NCI-H2171 (cell line): ENCODE results near the gene MXD3.

Source experiments
- DNase-seq: peaks from one replicate; lab custom pipeline; 2025; lab: John Stamatoyannopoulos, UW

MXD3 gene

GRCh38 chr5:177303121-177303924, 8.4 kb downstream of the MXD3 start, which contains the start of the genes PRELID1 and RAB24:
TSS of gene PRELID1 (plus strand) at chr5:177303799. CDS start at chr5:177303986, 187 bp downstream.
TSS of gene RAB24 (minus strand) at chr5:177303719. CDS start at chr5:177303288, 431 bp downstream.
- DNase-seq = peak; percentile 75

- DNase-seq = no peak
These were observed 9.2 kb downstream of the MXD3 start for GRCh38 chr5:177302354-177303110.

GRCh38 chr5:177301503-177302165, 10.1 kb downstream of the MXD3 start:
- DNase-seq = no peak

- DNase-seq = no peak
These were observed 10.7 kb downstream of the MXD3 start for GRCh38 chr5:177300951-177301350.

- DNase-seq = no peak
These were observed 11.3 kb downstream of the MXD3 start for GRCh38 chr5:177300236-177300880.

- no peak for DNase-seq
These were observed 12.0 kb downstream of the MXD3 start for GRCh38 chr5:177299697-177300096.

GRCh38 chr5:177297922-177298321, 13.8 kb downstream of the MXD3 start:
- DNase-seq = no peak

GRCh38 chr5:177296581-177296980, 15.1 kb downstream of the MXD3 start:
- no peak for DNase-seq

- no peak for DNase-seq
These were observed 15.8 kb downstream of the MXD3 start for GRCh38 chr5:177295924-177296323.

GRCh38 chr5:177294632-177295031, 17.1 kb downstream of the MXD3 start:
- DNase-seq = no peak

GRCh38 chr5:177293819-177294581, 17.7 kb downstream of the MXD3 start:
- no peak for DNase-seq

GRCh38 chr5:177291735-177292134, 20.0 kb downstream of the MXD3 start:
- DNase-seq = no peak

- DNase-seq = no peak
These were observed 20.7 kb downstream of the MXD3 start for GRCh38 chr5:177290816-177291596.

GRCh38 chr5:177288191-177288590, 23.5 kb downstream of the MXD3 start:
- no peak for DNase-seq

- no peak for DNase-seq
These were observed 34.8 kb downstream of the MXD3 start for GRCh38 chr5:177276886-177277285.

GRCh38 chr5:177275883-177276282, 35.8 kb downstream of the MXD3 start:
- DNase-seq = no peak

GRCh38 chr5:177271113-177271512, 40.6 kb downstream of the MXD3 start:
- no peak for DNase-seq

GRCh38 chr5:177270653-177271052, 41.0 kb downstream of the MXD3 start:
- no peak for DNase-seq

GRCh38 chr5:177269976-177270375, 41.7 kb downstream of the MXD3 start:
- DNase-seq = no peak

- no peak for DNase-seq
These were observed 42.3 kb downstream of the MXD3 start for GRCh38 chr5:177269232-177269895.
